ENCODE data around the gene CALHM4.

DNA sequence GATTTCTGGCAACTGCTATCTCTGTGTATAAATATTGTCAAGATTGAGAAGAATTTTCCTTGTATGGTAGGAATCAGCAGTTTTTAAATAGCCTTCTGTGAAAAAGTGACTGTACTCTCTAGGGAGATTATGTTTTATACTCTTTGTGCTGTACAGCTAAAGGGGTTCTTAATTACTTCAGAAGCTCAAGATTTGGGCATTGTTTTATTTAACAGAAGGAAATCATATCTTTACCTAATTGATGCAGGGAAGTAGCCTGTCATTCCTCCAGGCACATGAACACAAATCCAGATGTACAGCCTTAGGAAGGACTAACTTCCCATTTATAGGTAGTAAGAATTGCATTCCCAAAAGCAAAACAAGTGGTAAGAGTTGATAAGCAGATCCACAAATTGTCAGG is 40.8 kb upstream of the CALHM4 start:
- TF ChIP-seq POLR2AphosphoS5 (IDR thresholded peaks at IDR 0.05) (no peak), POLR2A (IDR thresholded peaks at IDR 0.05) (no peak)

Data from breast epithelium (tissue), 3 donors.